ENCODE measurements around the gene CPPED1. TPM values are rescaled to one million over a fixed set of nuclear protein-coding genes. Genes with fewer than 3 reads are reported as not detected.

The CPPED1 gene
- total RNA-seq, 1 donor from 2014 or later = 9.7 TPM

- no peaks in the 10 kb centered on the region for H3K4me1 ChIP-seq
- no peak overlapping the region for H3K4me3 Mint-ChIP-seq
- no peak for DNase-seq (ENCODE audit: low spot score)
Observed at GRCh38 chr16:12611006-12611477, 192.6 kb downstream of the CPPED1 start.

DNA sequence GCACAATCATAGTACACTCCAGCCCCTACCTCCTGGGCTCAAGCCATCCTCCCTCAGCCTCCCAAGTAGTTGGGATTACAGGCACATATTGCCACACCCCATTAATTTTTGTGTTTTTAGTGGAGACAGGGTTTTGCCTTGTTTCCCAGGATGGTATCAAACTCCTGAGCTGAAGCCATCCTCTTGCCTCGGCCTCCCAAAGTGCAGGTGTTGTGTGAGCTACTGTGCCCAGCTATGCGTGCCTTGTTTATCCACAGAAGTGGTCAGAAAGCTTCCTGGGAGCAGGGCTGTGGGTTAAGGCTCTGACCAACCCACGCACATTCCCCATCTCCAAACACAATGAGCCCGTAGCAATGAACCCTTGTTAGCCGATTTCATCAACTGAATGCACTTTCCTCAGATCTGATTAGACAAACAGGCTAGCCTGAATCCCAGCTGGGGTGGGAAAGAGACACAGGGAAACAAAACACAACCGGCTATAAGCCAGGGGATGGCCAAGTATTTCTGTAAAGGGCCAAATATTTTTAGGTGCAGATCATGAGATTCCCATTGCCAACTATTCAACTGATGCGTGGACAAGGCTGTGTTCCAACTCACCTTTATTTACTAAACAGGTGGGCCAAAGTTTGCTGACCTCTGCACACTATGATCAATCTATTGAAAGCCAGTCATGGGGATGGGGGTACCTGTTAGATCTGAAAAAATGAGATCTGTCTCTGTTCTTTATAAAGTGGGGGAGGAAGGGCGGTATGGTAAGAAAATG, 193.6 kb downstream of the CPPED1 start:
- Histone ChIP-seq H3K27me3 (no peaks in the 10 kb centered on the region), H3K4me2 (no peak overlapping the region), H3K4me3 (no peak overlapping the region), H4K20me1 (ENCODE audit: low read depth) (no peaks in the 10 kb centered on the region), H3K36me3 (no peaks in the 10 kb centered on the region), H3K27ac (no peak overlapping the region), H3K9me3 (ENCODE audit: low read depth) (no peaks in the 10 kb centered on the region), H3F3A (ENCODE audit: low read depth) (no peaks in the 10 kb centered on the region), H2AFZ (replicated peaks) (no peak overlapping the region), H3K4me1 (no peaks in the 10 kb centered on the region), H3K9ac (no peak overlapping the region), H3K79me2 (ENCODE audit: low read depth) (no peaks in the 10 kb centered on the region)
- Mint-ChIP-seq H3K9me3 (peaks cover 8% of the 10 kb centered on the region), H3K27ac (no peak overlapping the region), H3K27me3 (ENCODE audit: insufficient read depth, low read depth) (peaks cover 2% of the 10 kb centered on the region), H3K4me1 (peaks cover 2% of the 10 kb centered on the region), H3K4me3 (no peak overlapping the region), H3K36me3 (no peaks in the 10 kb centered on the region)
- DNase-seq (ENCODE audit: low spot score) = no peak
- TF ChIP-seq EZH2phosphoT487 (IDR thresholded peaks at IDR 0.05) (no peak), EZH2 (IDR thresholded peaks at IDR 0.05) (no peak), CTCF (IDR thresholded peaks at IDR 0.05) (no peak)

More at GRCh38 chr16:12611006-12611477, 192.6 kb downstream of the CPPED1 start:
- H3K27ac ChIP-seq = no peak overlapping the region
- Mint-ChIP-seq H3K27ac (no peak overlapping the region), H3K4me1 (peaks cover 2% of the 10 kb centered on the region), H3K27me3 (ENCODE audit: insufficient read depth, low read depth) (peaks cover 4% of the 10 kb centered on the region), H3K36me3 (no peaks in the 10 kb centered on the region), H3K9me3 (peaks cover 8% of the 10 kb centered on the region)
- no peaks in the 10 kb centered on the region for H3K79me2 ChIP-seq (ENCODE audit: low read depth)
- H3K4me3 ChIP-seq = no peak overlapping the region
- no peaks in the 10 kb centered on the region for H4K20me1 ChIP-seq (ENCODE audit: low read depth)
- no peak overlapping the region for H3K9ac ChIP-seq
- no peaks in the 10 kb centered on the region for H3K9me3 ChIP-seq (ENCODE audit: low read depth)
- H3F3A ChIP-seq (ENCODE audit: low read depth) = no peaks in the 10 kb centered on the region
- H3K27me3 ChIP-seq = no peaks in the 10 kb centered on the region
- H3K4me2 ChIP-seq = no peak overlapping the region
- no peaks in the 10 kb centered on the region for H3K36me3 ChIP-seq
- H2AFZ ChIP-seq (replicated peaks) = no peak overlapping the region
- no peak for TF ChIP-seq EZH2phosphoT487 (IDR thresholded peaks at IDR 0.05)
- no peak for TF ChIP-seq CTCF (IDR thresholded peaks at IDR 0.05)
- TF ChIP-seq EZH2 (IDR thresholded peaks at IDR 0.05) = no peak

Small RNA genes lying within 50 kb of the gene (microRNA-seq; reads per million reads assigned to microRNA genes)
- gene MIR4718 = not detected

Small RNA genes lying within 50 kb of the gene (small RNA-seq; reads per million reads assigned to genes)
- not detected for gene MIR4718
- not detected for gene RF00443

Other genes starting within 250 kb of the CPPED1 start
- 2.5 and 3.0 TPM in 2 replicates for gene SHISA9, start 97.7 kb upstream of the CPPED1 start, total RNA-seq (ENCODE audit: low replicate concordance)